PC-3 (cell line): ENCODE data around the gene LYZ. TPM values are rescaled to one million over a fixed set of nuclear protein-coding genes. Genes with fewer than 3 reads are reported as not detected.

ENCODE experiments used
- ATAC-seq: fragments of 200-7000 bp; cut with Tn5 transposase; 2 replicates; pipeline ENCODE4 v1.9.1; 2020; ENCODE audit warnings: mild to moderate bottlenecking, moderate library complexity
- BruUV-seq: library from RNA; stranded (reverse); fragments of 400-500 nt; replicated peaks from 2 replicates; lab custom pipeline; 2021; lab: Mats Ljungman, UMichigan
- CTCF ChIA-PET: fragments of 300-600 bp; sonication (Branson Sonifier 250); formaldehyde crosslinking; loops from one replicate; lab custom pipeline; 2022; ENCODE audit warnings: antibody characterized with exemption; lab: Charles Lee
- POLR2A ChIA-PET: fragments of 300-600 bp; sonication (Branson Sonifier 250); formaldehyde crosslinking; loops from one replicate; lab custom pipeline; 2022; ENCODE audit warnings: antibody characterized with exemption; ENCODE audit not compliant: unreplicated experiment; lab: Charles Lee
- DNase-seq: peaks from one replicate; pipeline ENCODE4 v3.0.0-alpha.2; 2015
- H2AFZ ChIP-seq: fragments of 300-600 bp; sonication (generic); 2 replicates; pipeline ENCODE4 v1.6.0; 2016; ENCODE audit warnings: antibody characterized with exemption, low read length
- H3F3A ChIP-seq: fragments of 300-600 bp; sonication (generic); one replicate; pipeline ENCODE4 v1.6.0; 2017; ENCODE audit warnings: antibody characterized with exemption, low read length, control low read depth, mild to moderate bottlenecking; ENCODE audit not compliant: unreplicated experiment
- H3K27ac ChIP-seq: fragments of 300-600 bp; sonication (generic); 2 replicates; pipeline ENCODE4 v1.5.1; 2016; ENCODE audit warnings: mild to moderate bottlenecking, low read length
- H3K27me3 ChIP-seq: fragments of 300-600 bp; sonication (generic); 2 replicates; pipeline ENCODE4 v1.6.1; 2016; ENCODE audit warnings: low read length, mixed read lengths
- H3K36me3 ChIP-seq: fragments of 300-600 bp; sonication (generic); 2 replicates; pipeline ENCODE4 v1.6.1; 2016; ENCODE audit warnings: low read depth, mixed run types, low read length, mixed read lengths
- H3K4me1 ChIP-seq: fragments of 300-600 bp; sonication (generic); 2 replicates; pipeline ENCODE4 v1.5.1; 2016; ENCODE audit warnings: low read length; ENCODE audit not compliant: insufficient read depth
- H3K4me2 ChIP-seq: fragments of 300-600 bp; sonication (generic); 2 replicates; pipeline ENCODE4 v1.6.0; 2016; ENCODE audit warnings: low read length
- H3K4me3 ChIP-seq: fragments of 300-600 bp; sonication (generic); 2 replicates; pipeline ENCODE4 v1.5.1; 2016; ENCODE audit warnings: mild to moderate bottlenecking, low read length, mixed read lengths
- H3K79me2 ChIP-seq: fragments of 300-600 bp; sonication (generic); 2 replicates; pipeline ENCODE4 v1.6.1; 2017; ENCODE audit warnings: low read length, mixed read lengths
- H3K9ac ChIP-seq: fragments of 300-600 bp; sonication (generic); 2 replicates; pipeline ENCODE4 v1.6.0; 2016; ENCODE audit warnings: mild to moderate bottlenecking, low read length
- H3K9me2 ChIP-seq: fragments of 300-600 bp; sonication (generic); replicated peaks from 2 replicates; pipeline ENCODE4 v1.6.1; 2016; ENCODE audit warnings: mixed run types, low read length, mixed read lengths
- H3K9me3 ChIP-seq: fragments of 300-600 bp; sonication (generic); 2 replicates; pipeline ENCODE4 v1.6.1; 2016; ENCODE audit warnings: low read length, mixed read lengths
- H4K20me1 ChIP-seq: fragments of 300-600 bp; sonication (generic); 2 replicates; pipeline ENCODE4 v1.6.1; 2016; ENCODE audit warnings: low read length, mixed read lengths
- EZH2 ChIP-seq: fragments of 300-600 bp; sonication (generic); IDR thresholded peaks from one replicate; pipeline ENCODE4 v1.6.1; 2017; ENCODE audit warnings: antibody characterized with exemption, mild to moderate bottlenecking, low read length; ENCODE audit not compliant: unreplicated experiment
- EZH2phosphoT487 ChIP-seq: fragments of 300-600 bp; sonication (generic); IDR thresholded peaks from 2 replicates; pipeline ENCODE4 v1.6.1; 2018; ENCODE audit warnings: mild to moderate bottlenecking, antibody characterized with exemption, low read length, borderline replicate concordance
- intact Hi-C: fragments of 100-400 bp; cut with micrococcal nuclease; formaldehyde crosslinking; loops from 2 replicates; pipeline ENCODE4 v1.9.0; 2023
- total RNA-seq: library from RNA; depleted of rRNA; stranded (reverse); fragments of >200 nt; gene quantifications from 2 replicates; pipeline ENCODE4 v1.2.3, GENCODE V29; 2014
- TF ChIP-seq, protein P1 (sequence below): fragments of 300-600 bp; sonication (generic); conservative IDR thresholded peaks from 2 replicates; pipeline ENCODE4 v1.5.1; 2017; ENCODE audit warnings: antibody characterized with exemption, low read depth, mild to moderate bottlenecking, low read length

The LYZ gene
- total RNA-seq, 1 experiment from 2014 or later: not detected

DNA sequence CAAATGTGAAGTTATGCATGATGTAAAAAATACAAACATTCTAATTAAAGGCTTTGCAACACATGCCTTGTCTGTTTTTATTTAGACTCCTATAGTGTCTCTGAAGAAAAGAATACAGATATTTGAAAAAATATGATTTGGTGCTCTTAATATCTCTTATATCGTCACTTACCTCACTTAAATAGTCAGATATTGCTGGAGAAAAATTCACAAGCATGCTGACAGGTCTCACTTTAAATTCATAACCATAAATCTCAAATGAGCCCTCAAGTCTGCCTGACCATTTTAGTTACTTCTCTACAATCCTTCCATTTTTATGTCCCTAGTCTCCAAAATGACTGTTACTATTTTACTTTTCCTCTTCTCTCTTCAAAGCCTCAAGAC is 6.0 kb downstream of the LYZ start:
- Histone ChIP-seq H3K79me2 (no peaks in the 10 kb centered on the region), H2AFZ (no peak overlapping the region)

DNA sequence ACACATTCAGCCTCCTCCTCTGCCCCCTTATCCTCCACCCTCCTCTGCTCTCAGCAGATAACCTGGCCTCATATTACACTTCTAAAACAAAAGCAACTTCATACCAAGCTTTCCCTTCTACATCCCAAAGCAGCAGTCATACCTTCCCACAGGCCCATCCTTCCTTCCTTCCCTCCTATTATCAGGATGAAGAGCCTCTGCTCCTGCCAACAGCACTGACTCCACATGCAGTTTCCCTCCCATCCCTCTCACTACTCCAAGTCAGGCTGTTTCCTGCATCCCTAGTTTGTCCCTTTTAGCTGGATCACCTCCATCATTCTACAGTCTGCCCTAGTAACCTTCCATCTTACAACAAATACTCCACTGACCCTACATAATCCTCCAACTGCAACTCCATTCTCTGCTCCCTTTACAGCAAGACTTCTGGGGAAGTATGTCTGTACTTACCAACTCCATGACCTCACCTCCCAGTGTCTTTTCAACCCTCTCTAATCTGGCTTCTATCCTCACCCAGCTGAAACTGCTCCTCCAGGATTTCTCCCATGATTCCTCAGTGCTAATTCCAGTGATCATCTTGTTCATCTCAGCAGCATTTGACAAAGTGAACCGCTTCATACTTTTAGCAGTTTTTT is 6.5 kb downstream of the LYZ start:
- intact Hi-C loops: no loop called here
- no peak overlapping the region for H2AFZ ChIP-seq
- H3K4me2 ChIP-seq: no peak overlapping the region
- ATAC-seq (no peak), DNase-seq (no peak)
- CTCF ChIA-PET: no interaction called here
- H3K4me1 ChIP-seq: peaks cover 15% of the 10 kb centered on the region
- no peak overlapping the region for H3K9ac ChIP-seq
- no peaks in the 10 kb centered on the region for H3F3A ChIP-seq
- H3K79me2 ChIP-seq: no peaks in the 10 kb centered on the region
- no peak overlapping the region for H3K27ac ChIP-seq
- H3K4me3 ChIP-seq: no peak overlapping the region
- no TSS peak for BruUV-seq
- TF ChIP-seq EZH2: no peak
- TF ChIP-seq EZH2phosphoT487: no peak
- TF ChIP-seq, protein P1, sequence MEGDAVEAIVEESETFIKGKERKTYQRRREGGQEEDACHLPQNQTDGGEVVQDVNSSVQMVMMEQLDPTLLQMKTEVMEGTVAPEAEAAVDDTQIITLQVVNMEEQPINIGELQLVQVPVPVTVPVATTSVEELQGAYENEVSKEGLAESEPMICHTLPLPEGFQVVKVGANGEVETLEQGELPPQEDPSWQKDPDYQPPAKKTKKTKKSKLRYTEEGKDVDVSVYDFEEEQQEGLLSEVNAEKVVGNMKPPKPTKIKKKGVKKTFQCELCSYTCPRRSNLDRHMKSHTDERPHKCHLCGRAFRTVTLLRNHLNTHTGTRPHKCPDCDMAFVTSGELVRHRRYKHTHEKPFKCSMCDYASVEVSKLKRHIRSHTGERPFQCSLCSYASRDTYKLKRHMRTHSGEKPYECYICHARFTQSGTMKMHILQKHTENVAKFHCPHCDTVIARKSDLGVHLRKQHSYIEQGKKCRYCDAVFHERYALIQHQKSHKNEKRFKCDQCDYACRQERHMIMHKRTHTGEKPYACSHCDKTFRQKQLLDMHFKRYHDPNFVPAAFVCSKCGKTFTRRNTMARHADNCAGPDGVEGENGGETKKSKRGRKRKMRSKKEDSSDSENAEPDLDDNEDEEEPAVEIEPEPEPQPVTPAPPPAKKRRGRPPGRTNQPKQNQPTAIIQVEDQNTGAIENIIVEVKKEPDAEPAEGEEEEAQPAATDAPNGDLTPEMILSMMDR: no peak
- no peaks in the 10 kb centered on the region for H3K36me3 ChIP-seq
- no peaks in the 10 kb centered on the region for H3K27me3 ChIP-seq
- H3K9me3 ChIP-seq: no peaks in the 10 kb centered on the region
- no peaks in the 10 kb centered on the region for H3K9me2 ChIP-seq
- POLR2A ChIA-PET: no interaction called here
- H4K20me1 ChIP-seq: no peaks in the 10 kb centered on the region

More for the DNA sequence above, 6.0 kb downstream of the LYZ start:
- Histone ChIP-seq H3K4me1 (peaks cover 13% of the 10 kb centered on the region), H3K36me3 (no peaks in the 10 kb centered on the region), H3K27me3 (no peaks in the 10 kb centered on the region), H3K9ac (no peak overlapping the region), H3K9me3 (no peaks in the 10 kb centered on the region), H3F3A (no peaks in the 10 kb centered on the region), H3K9me2 (no peaks in the 10 kb centered on the region), H3K4me2 (no peak overlapping the region), H3K27ac (no peak overlapping the region), H4K20me1 (no peaks in the 10 kb centered on the region), H3K4me3 (no peak overlapping the region)
- CTCF ChIA-PET: no interaction called here
- intact Hi-C loops: no loop called here
- ATAC-seq (no peak), DNase-seq (no peak)
- BruUV-seq: no TSS peak
- POLR2A ChIA-PET: no interaction called here
- TF ChIP-seq EZH2phosphoT487 (no peak), EZH2 (no peak)
- TF ChIP-seq, protein P1: no peak

GRCh38 chr12:69355363-69356028 is 7.3 kb downstream of the LYZ start:
- no peak overlapping the region for H3K9ac ChIP-seq
- CTCF ChIA-PET: no interaction called here
- no peak overlapping the region for H3K4me2 ChIP-seq
- H3F3A ChIP-seq: no peaks in the 10 kb centered on the region
- intact Hi-C loops: loop anchor here (2.0 kb wide), 1 partner anchor 201 kb away; no protein-coding TSS in a partner anchor
- peaks cover 3% of the 10 kb centered on the region for H3K79me2 ChIP-seq
- ATAC-seq (no peak), DNase-seq (no peak)
- POLR2A ChIA-PET: no interaction called here
- H3K36me3 ChIP-seq: no peaks in the 10 kb centered on the region
- no TSS peak for BruUV-seq
- TF ChIP-seq EZH2: no peak
- TF ChIP-seq EZH2phosphoT487: no peak
- TF ChIP-seq, protein P1: no peak
- no peak overlapping the region for H3K27ac ChIP-seq
- H2AFZ ChIP-seq: no peak overlapping the region
- H3K4me3 ChIP-seq: no peak overlapping the region
- H3K4me1 ChIP-seq: peaks cover 15% of the 10 kb centered on the region
- no peaks in the 10 kb centered on the region for H3K9me2 ChIP-seq
- H3K27me3 ChIP-seq: no peaks in the 10 kb centered on the region
- no peaks in the 10 kb centered on the region for H4K20me1 ChIP-seq
- no peaks in the 10 kb centered on the region for H3K9me3 ChIP-seq
